ENCODE results near the gene ABCD4. TPM values are rescaled to one million over a fixed set of nuclear protein-coding genes. Genes with fewer than 3 reads are reported as not detected.

ABCD4 gene
- total and polyA plus RNA-seq, 2 donors (not counting 3 experiments of a cell fraction or from before 2014, with no cell fraction given) = 58.2 to 84.2 TPM

DNA sequence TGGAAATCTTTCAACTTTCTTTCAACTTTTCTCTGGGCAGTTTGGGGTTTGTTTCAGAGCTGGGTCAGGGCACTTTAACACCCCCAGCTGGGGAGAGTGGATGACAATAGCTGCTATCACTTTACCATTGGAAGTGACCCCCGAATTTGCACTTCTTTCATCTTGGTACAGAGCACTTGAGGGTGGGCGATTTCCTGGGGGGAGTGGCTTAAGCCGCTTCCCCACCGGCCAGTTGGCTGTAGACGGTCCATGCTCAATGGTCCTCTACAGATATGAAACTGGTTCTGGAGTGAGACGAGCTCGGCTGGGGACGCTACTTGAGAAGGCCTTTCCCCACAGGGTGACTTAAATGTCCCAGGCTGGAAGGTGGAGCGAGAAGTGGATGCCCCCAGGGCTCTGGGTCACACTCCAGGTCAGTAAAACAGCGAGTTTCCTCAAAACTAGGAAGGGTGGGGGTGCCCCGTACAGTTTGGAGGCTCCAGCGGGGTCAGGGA is 45.6 kb upstream of the ABCD4 start, which contains the start of gene VRTN:
TSS of gene VRTN (plus strand) at position 231 of the 494 bp plus-strand sequence. CDS start 8,313 bp downstream, outside the sequence.
- intact Hi-C loops (cut with micrococcal nuclease) (no loop called here), dilution Hi-C loops (cut with MboI; ENCODE audit: extremely low pct_ligation_motif_present, low sequenced_read_pairs) (no loop called here)
- Histone ChIP-seq H3K4me2 (ENCODE audit: insufficient read depth, low read length) (no peak within 1 kb of the TSS), H3K27me3 (ENCODE audit: control insufficient read depth in 2 of 2, insufficient read depth in 2 of 2, low read length in 2 of 2) (peaks cover 38 to 40% of the 10 kb centered on the region in 2 experiments), H3K4me1 (ENCODE audit: control insufficient read depth, extremely low read depth, insufficient read depth, low read length) (no peaks in the 10 kb centered on the region), H3K9me3 (replicated peaks; ENCODE audit: control insufficient read depth, insufficient read depth, low read length) (no peaks in the 10 kb centered on the region), H4K20me1 (replicated peaks; ENCODE audit: control insufficient read depth, extremely low read depth, insufficient read depth, low read length) (no peaks in the 10 kb centered on the region), H3K36me3 (ENCODE audit: control insufficient read depth in 2 of 2, extremely low read depth in 1 of 2, insufficient read depth in 2 of 2, low read length in 2 of 2) (no peaks in the 10 kb centered on the region), H3K9ac (replicated peaks; ENCODE audit: extremely low read depth, insufficient read depth, low read length) (no peak within 1 kb of the TSS), H3K27ac (ENCODE audit: insufficient read depth, low read depth, low read length) (no peak within 1 kb of the TSS), H2AFZ (ENCODE audit: low read depth, low read length) (no peak within 1 kb of the TSS), H3K79me2 (ENCODE audit: control insufficient read depth, insufficient read depth, low read length) (no peaks in the 10 kb centered on the region), H3K9me1 (replicated peaks; ENCODE audit: control insufficient read depth, extremely low read depth, insufficient read depth, low read length) (no peaks in the 10 kb centered on the region), H3K4me3 (replicated peaks in 1 of 3; ENCODE audit: insufficient read depth in 1 of 3, low read depth in 1 of 3, low read length in 3 of 3) (no peak within 1 kb of the TSS)
- BruUV-seq (replicated peaks) = no TSS peak
- no peak for FAIRE-seq
- CTCF ChIA-PET = no interaction called here
- no peak for TF ChIP-seq MYC (IDR thresholded peaks at IDR 0.05; ENCODE audit: low read depth, low read length)
- TF ChIP-seq, protein P1, sequence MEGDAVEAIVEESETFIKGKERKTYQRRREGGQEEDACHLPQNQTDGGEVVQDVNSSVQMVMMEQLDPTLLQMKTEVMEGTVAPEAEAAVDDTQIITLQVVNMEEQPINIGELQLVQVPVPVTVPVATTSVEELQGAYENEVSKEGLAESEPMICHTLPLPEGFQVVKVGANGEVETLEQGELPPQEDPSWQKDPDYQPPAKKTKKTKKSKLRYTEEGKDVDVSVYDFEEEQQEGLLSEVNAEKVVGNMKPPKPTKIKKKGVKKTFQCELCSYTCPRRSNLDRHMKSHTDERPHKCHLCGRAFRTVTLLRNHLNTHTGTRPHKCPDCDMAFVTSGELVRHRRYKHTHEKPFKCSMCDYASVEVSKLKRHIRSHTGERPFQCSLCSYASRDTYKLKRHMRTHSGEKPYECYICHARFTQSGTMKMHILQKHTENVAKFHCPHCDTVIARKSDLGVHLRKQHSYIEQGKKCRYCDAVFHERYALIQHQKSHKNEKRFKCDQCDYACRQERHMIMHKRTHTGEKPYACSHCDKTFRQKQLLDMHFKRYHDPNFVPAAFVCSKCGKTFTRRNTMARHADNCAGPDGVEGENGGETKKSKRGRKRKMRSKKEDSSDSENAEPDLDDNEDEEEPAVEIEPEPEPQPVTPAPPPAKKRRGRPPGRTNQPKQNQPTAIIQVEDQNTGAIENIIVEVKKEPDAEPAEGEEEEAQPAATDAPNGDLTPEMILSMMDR (IDR thresholded peaks at IDR 0.05; ENCODE audit: extremely low read depth in 1 of 2, insufficient read depth in 1 of 2, low read depth in 1 of 2, low read length in 2 of 2) = no peak
- no peak for TF ChIP-seq GATA2 (IDR thresholded peaks at IDR 0.05; ENCODE audit: insufficient read depth, insufficient read length, low read depth, low read length)
- no peak for TF ChIP-seq POLR2A (IDR thresholded peaks at IDR 0.05; ENCODE audit: low read depth, low read length)
- POLR2A ChIA-PET = no interaction called here
- no peak for DNase-seq (ENCODE audit: low read depth, low spot score)

- FAIRE-seq (no peak), DNase-seq (ENCODE audit: low read depth, low spot score) (no peak)
- H3K79me2 ChIP-seq (ENCODE audit: control insufficient read depth, insufficient read depth, low read length) = no peaks in the 10 kb centered on the region
- no peaks in the 10 kb centered on the region for H3K9me3 ChIP-seq (replicated peaks; ENCODE audit: control insufficient read depth, insufficient read depth, low read length)
- no peaks in the 10 kb centered on the region for H3K4me1 ChIP-seq (ENCODE audit: control insufficient read depth, extremely low read depth, insufficient read depth, low read length)
- ChIA-PET CTCF (no interaction called here), POLR2A (no interaction called here)
- TF ChIP-seq MYC (IDR thresholded peaks at IDR 0.05; ENCODE audit: low read depth, low read length) (no peak), EZH2 (IDR thresholded peaks at IDR 0.05; ENCODE audit: borderline replicate concordance, low read depth, low read length, severe bottlenecking) (no peak), POLR2AphosphoS5 (IDR thresholded peaks at IDR 0.05; ENCODE audit: insufficient read depth, low read depth, low read length) (no peak)
- TF ChIP-seq, protein P1 (IDR thresholded peaks at IDR 0.05; ENCODE audit: extremely low read depth in 1 of 2, insufficient read depth in 1 of 2, low read depth in 1 of 2, low read length in 2 of 2) = no peak
- no peak overlapping the region for H3K9ac ChIP-seq (replicated peaks; ENCODE audit: extremely low read depth, insufficient read depth, low read length)
- BruUV-seq (replicated peaks) = no TSS peak
- H3K27me3 ChIP-seq (ENCODE audit: control insufficient read depth in 2 of 2, insufficient read depth in 2 of 2, low read length in 2 of 2) = peaks cover 38 to 40% of the 10 kb centered on the region in 2 experiments
- H3K36me3 ChIP-seq (ENCODE audit: control insufficient read depth in 2 of 2, extremely low read depth in 1 of 2, insufficient read depth in 2 of 2, low read length in 2 of 2) = no peaks in the 10 kb centered on the region
- no peak overlapping the region for H3K4me3 ChIP-seq (replicated peaks in 1 of 3; ENCODE audit: insufficient read depth in 1 of 3, low read depth in 1 of 3, low read length in 3 of 3)
- intact Hi-C loops (cut with micrococcal nuclease) (no loop called here), dilution Hi-C loops (cut with MboI; ENCODE audit: extremely low pct_ligation_motif_present, low sequenced_read_pairs) (no loop called here)
- H3K4me2 ChIP-seq (ENCODE audit: insufficient read depth, low read length) = no peak overlapping the region
- no peaks in the 10 kb centered on the region for H4K20me1 ChIP-seq (replicated peaks; ENCODE audit: control insufficient read depth, extremely low read depth, insufficient read depth, low read length)
- no peak overlapping the region for H3K27ac ChIP-seq (ENCODE audit: insufficient read depth, low read depth, low read length)
- H2AFZ ChIP-seq (ENCODE audit: low read depth, low read length) = no peak overlapping the region
- no peaks in the 10 kb centered on the region for H3K9me1 ChIP-seq (replicated peaks; ENCODE audit: control insufficient read depth, extremely low read depth, insufficient read depth, low read length)
These were observed 45.0 kb upstream of the ABCD4 start for GRCh38 chr14:74347795-74348100.
